AG09319 (cell line): ENCODE measurements around the gene PHLPP1.

Experiments
- DNase-seq: peaks from one replicate; pipeline ENCODE4 v3.0.0-alpha.2; 2010; ENCODE audit warnings: low read depth; ENCODE audit errors: extremely low read depth
- CTCF ChIP-seq: IDR thresholded peaks from 2 replicates; pipeline ENCODE4 v1.5.1; 2011; ENCODE audit warnings: low read depth, mild to moderate bottlenecking, inconsistent platforms, low read length, moderate library complexity

PHLPP1 gene

GRCh38 chr18:63003899-63004298 is 288.6 kb downstream of the PHLPP1 start:
- DNase-seq, result no peak
- TF ChIP-seq CTCF, result no peak

GRCh38 chr18:63004466-63005089 is 289.2 kb downstream of the PHLPP1 start:
- TF ChIP-seq CTCF, result no peak
- no peak for DNase-seq

- DNase-seq, result no peak
- no peak for TF ChIP-seq CTCF
Observed at GRCh38 chr18:63005306-63005705, 290.0 kb downstream of the PHLPP1 start.

DNA sequence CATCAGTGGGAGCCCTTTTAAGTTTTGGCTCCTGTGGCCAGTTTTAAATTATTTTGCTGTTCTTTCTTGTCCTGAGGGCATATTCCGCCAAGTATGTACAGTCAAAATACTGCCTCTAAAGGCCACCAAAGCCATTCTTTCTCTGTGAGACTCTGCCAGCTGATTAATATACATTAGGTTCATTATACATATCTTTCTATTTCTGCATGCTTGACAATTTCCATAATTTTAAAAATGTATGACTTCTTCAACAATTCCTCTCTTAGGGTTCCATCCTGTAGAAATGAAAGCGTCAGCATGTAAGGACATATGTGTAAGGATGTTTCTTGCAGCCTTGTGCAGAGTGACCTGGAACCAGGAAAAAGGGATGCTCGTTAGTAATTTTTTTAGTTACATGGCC is 291.9 kb downstream of the PHLPP1 start:
- TF ChIP-seq CTCF, result no peak
- no peak for DNase-seq

- DNase-seq, result peak; percentile 29
Observed at GRCh38 chr18:63016270-63016669, 300.9 kb downstream of the PHLPP1 start.

GRCh38 chr18:63017076-63017475 is 301.7 kb downstream of the PHLPP1 start:
- no peak for TF ChIP-seq CTCF
- no peak for DNase-seq

More at GRCh38 chr18:63016270-63016669, 300.9 kb downstream of the PHLPP1 start:
- peak; percentile 78 for TF ChIP-seq CTCF

GRCh38 chr18:63017977-63018376 is 302.6 kb downstream of the PHLPP1 start:
- no peak for DNase-seq
- TF ChIP-seq CTCF, result no peak
